ENCODE measurements around the gene NHSL2. TPM values are rescaled to one million over a fixed set of nuclear protein-coding genes. Genes with fewer than 3 reads are reported as not detected.

NHSL2 gene
- total and polyA plus RNA-seq, 2 experiments from 2014 or later, result 4.7 to 9.5 TPM

DNA sequence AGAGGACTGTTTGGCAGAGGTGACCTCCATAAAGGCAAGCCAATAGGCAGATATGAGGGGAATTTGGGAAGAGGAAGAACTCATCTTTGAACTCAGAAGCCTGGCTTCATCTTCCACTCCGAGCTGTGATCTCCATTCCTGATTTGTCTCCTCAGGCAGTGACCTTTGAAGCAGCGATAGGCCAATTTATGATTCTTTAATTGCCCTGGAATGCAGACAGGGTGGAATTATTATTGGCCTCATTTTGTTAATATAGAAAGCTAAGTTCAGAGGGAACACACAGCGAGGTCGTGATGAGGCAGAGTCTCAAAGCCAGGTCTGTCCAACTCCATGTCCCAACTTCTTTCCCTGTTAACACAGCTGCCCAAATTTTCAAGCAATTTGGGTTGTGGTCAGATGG lies 204.2 kb downstream of the NHSL2 start (continued):
- TF ChIP-seq, protein P1, sequence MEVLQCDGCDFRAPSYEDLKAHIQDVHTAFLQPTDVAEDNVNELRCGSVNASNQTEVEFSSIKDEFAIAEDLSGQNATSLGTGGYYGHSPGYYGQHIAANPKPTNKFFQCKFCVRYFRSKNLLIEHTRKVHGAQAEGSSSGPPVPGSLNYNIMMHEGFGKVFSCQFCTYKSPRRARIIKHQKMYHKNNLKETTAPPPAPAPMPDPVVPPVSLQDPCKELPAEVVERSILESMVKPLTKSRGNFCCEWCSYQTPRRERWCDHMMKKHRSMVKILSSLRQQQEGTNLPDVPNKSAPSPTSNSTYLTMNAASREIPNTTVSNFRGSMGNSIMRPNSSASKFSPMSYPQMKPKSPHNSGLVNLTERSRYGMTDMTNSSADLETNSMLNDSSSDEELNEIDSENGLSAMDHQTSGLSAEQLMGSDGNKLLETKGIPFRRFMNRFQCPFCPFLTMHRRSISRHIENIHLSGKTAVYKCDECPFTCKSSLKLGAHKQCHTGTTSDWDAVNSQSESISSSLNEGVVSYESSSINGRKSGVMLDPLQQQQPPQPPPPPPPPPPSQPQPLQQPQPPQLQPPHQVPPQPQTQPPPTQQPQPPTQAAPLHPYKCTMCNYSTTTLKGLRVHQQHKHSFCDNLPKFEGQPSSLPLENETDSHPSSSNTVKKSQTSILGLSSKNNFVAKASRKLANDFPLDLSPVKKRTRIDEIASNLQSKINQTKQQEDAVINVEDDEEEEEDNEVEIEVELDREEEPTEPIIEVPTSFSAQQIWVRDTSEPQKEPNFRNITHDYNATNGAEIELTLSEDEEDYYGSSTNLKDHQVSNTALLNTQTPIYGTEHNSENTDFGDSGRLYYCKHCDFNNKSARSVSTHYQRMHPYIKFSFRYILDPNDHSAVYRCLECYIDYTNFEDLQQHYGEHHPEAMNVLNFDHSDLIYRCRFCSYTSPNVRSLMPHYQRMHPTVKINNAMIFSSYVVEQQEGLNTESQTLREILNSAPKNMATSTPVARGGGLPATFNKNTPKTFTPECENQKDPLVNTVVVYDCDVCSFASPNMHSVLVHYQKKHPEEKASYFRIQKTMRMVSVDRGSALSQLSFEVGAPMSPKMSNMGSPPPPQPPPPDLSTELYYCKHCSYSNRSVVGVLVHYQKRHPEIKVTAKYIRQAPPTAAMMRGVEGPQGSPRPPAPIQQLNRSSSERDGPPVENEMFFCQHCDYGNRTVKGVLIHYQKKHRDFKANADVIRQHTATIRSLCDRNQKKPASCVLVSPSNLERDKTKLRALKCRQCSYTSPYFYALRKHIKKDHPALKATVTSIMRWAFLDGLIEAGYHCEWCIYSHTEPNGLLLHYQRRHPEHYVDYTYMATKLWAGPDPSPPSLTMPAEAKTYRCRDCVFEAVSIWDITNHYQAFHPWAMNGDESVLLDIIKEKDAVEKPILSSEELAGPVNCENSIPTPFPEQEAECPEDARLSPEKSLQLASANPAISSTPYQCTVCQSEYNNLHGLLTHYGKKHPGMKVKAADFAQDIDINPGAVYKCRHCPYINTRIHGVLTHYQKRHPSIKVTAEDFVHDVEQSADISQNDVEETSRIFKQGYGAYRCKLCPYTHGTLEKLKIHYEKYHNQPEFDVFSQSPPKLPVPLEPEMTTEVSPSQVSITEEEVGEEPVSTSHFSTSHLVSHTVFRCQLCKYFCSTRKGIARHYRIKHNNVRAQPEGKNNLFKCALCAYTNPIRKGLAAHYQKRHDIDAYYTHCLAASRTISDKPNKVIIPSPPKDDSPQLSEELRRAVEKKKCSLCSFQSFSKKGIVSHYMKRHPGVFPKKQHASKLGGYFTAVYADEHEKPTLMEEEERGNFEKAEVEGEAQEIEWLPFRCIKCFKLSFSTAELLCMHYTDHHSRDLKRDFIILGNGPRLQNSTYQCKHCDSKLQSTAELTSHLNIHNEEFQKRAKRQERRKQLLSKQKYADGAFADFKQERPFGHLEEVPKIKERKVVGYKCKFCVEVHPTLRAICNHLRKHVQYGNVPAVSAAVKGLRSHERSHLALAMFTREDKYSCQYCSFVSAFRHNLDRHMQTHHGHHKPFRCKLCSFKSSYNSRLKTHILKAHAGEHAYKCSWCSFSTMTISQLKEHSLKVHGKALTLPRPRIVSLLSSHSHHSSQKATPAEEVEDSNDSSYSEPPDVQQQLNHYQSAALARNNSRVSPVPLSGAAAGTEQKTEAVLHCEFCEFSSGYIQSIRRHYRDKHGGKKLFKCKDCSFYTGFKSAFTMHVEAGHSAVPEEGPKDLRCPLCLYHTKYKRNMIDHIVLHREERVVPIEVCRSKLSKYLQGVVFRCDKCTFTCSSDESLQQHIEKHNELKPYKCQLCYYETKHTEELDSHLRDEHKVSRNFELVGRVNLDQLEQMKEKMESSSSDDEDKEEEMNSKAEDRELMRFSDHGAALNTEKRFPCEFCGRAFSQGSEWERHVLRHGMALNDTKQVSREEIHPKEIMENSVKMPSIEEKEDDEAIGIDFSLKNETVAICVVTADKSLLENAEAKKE (CRISPR knock-in tag; IDR thresholded peaks at IDR 0.05), result no peak
- no peak for TF ChIP-seq ZNF331 (CRISPR knock-in tag; IDR thresholded peaks at IDR 0.05; ENCODE audit: low read depth)

- ATAC-seq (no peak), DNase-seq (ENCODE audit: low spot score) (no peak)
- Histone ChIP-seq H3K9me2 (ENCODE audit: insufficient read depth) (no peaks in the 10 kb centered on the region), H3K4me1 (ENCODE audit: insufficient read depth) (no peaks in the 10 kb centered on the region), H3F3A (replicated peaks; ENCODE audit: low read depth) (no peaks in the 10 kb centered on the region), H3K36me3 (ENCODE audit: insufficient read depth) (no peaks in the 10 kb centered on the region), H3K79me2 (replicated peaks; ENCODE audit: insufficient read depth) (no peaks in the 10 kb centered on the region), H2AFZ (no peak overlapping the region), H4K20me1 (replicated peaks; ENCODE audit: insufficient read depth) (no peaks in the 10 kb centered on the region), H3K27ac (ENCODE audit: low read depth) (no peak overlapping the region), H3K4me3 (no peak overlapping the region), H3K4me2 (no peak overlapping the region), H3K27me3 (ENCODE audit: insufficient read depth) (no peaks in the 10 kb centered on the region)
- Mint-ChIP-seq H3K27me3 (ENCODE audit: insufficient read depth, low read depth, poor library complexity) (peaks cover 2% of the 10 kb centered on the region), H3K36me3 (ENCODE audit: low read depth) (no peaks in the 10 kb centered on the region), H3K4me3 (no peak overlapping the region), H3K9me3 (no peaks in the 10 kb centered on the region), H3K27ac (no peak overlapping the region), H3K4me1 (peaks cover 21% of the 10 kb centered on the region)
- no peak for TF ChIP-seq POLR2AphosphoS5 (IDR thresholded peaks at IDR 0.05; ENCODE audit: low read depth)
- no peak for TF ChIP-seq ZNF114 (CRISPR knock-in tag; IDR thresholded peaks at IDR 0.05)
- TF ChIP-seq CTCF (conservative IDR thresholded peaks at IDR 0.05; ENCODE audit: low read depth in 2 of 2), result no peak
- TF ChIP-seq NANOG (IDR thresholded peaks at IDR 0.05; ENCODE audit: borderline replicate concordance), result no peak
- TF ChIP-seq, protein P1 (CRISPR knock-in tag; IDR thresholded peaks at IDR 0.05), result no peak
- no peak for TF ChIP-seq JUNB (IDR thresholded peaks at IDR 0.05; ENCODE audit: unreplicated experiment)
- no peak for TF ChIP-seq EZH2 (IDR thresholded peaks at IDR 0.05; ENCODE audit: low read depth, unreplicated experiment)
- TF ChIP-seq EZH2phosphoT487 (IDR thresholded peaks at IDR 0.05; ENCODE audit: unreplicated experiment), result no peak
- TF ChIP-seq ZNF331 (CRISPR knock-in tag; IDR thresholded peaks at IDR 0.05; ENCODE audit: low read depth), result no peak
Measured at GRCh38 chrX:72115380-72115779, 204.7 kb downstream of the NHSL2 start.

All from GM23338 (cell line).